Heart right ventricle (tissue), 16 donors: Measurements from ENCODE around the gene DEFB129. TPM values are rescaled to one million over a fixed set of nuclear protein-coding genes. Genes with fewer than 3 reads are reported as not detected.

Experiments used
- ATAC-seq, 8 donors: fragments of 200-7000 bp; cut with Tn5 transposase; one replicate each; pipeline ENCODE4 v1.9.1; 2020; ENCODE audit warnings: mild to moderate bottlenecking in 8 of 8, moderate library complexity in 8 of 8, moderate number of reproducible peaks in 1 of 8
- DNase-seq, 2 donors: peaks; one replicate each; pipeline ENCODE4 v3.0.0-alpha.2; 2020
- H3K27ac ChIP-seq, 10 donors: fragments of 200-600 bp; sonication (generic) in 2 of 10; one replicate each; pipeline versions ENCODE4 v1.5.0 to v1.8.0; 2020 to 2022; ENCODE audit warnings: mild to moderate bottlenecking in 3 of 10
- H3K27me3 ChIP-seq, 7 donors: fragments of 200-600 bp; one replicate each; pipeline ENCODE4 v1.8.0; 2021 to 2022; ENCODE audit warnings: mild to moderate bottlenecking in 2 of 7
- H3K36me3 ChIP-seq, 9 donors: fragments of 200-600 bp; sonication (generic) in 1 of 9; one replicate each; pipeline versions ENCODE4 v1.5.0 to v1.8.0; 2020 to 2022; ENCODE audit warnings: mild to moderate bottlenecking in 2 of 9
- H3K4me1 ChIP-seq, 9 donors: fragments of 200-600 bp; sonication (generic) in 1 of 9; one replicate each; pipeline versions ENCODE4 v1.5.0 to v1.8.0; 2020 to 2022; ENCODE audit warnings: mild to moderate bottlenecking in 4 of 9
- H3K4me3 ChIP-seq, 10 donors: fragments of 200-600 bp; sonication (generic) in 2 of 10; one replicate each; pipeline versions ENCODE4 v1.5.0 to v1.8.0; 2020 to 2022; ENCODE audit warnings: mild to moderate bottlenecking in 7 of 10, moderate library complexity in 2 of 10
- H3K9me3 ChIP-seq, 11 donors: fragments of 200-600 bp in 10 of 11; sonication (generic) in 2 of 11; one replicate each; pipeline versions ENCODE4 v1.5.0 to v1.8.0; 2013 to 2022; ENCODE audit warnings: mild to moderate bottlenecking in 2 of 11, control low read depth in 1 of 11, moderate library complexity in 1 of 11
- CTCF ChIP-seq, 9 donors: fragments of 200-600 bp; sonication (generic) in 2 of 9; IDR thresholded peaks; one replicate each; pipeline versions ENCODE4 v1.5.0 to v1.8.0; 2021 to 2022; ENCODE audit warnings: antibody characterized with exemption in 9 of 9, mild to moderate bottlenecking in 5 of 9, moderate library complexity in 1 of 9
- WGBS, 2 donors: extraction: QIAGEN DNeasy Blood & Tissue Kit; methylation state at CpG; one replicate each; pipeline ENCODE4 v1.1.7; 2013; ENCODE audit warnings: inconsistent platforms in 1 of 2; 5-methylcytosine and 5-hydroxymethylcytosine counted together
- intact Hi-C, 10 donors: fragments of 100-400 bp; cut with DNase I; formaldehyde crosslinking; loops; one replicate each; pipeline versions ENCODE4 v1.11.1 to v1.14.2; 2022
- polyA plus RNA-seq, 2 donors: library from polyadenylated mRNA; stranded (reverse); fragments of 200-250 nt; gene quantifications; one replicate each; pipeline ENCODE4 v1.2.3, GENCODE V29; 2013
- total RNA-seq, 10 donors: library from RNA; stranded (reverse); fragmentation: NEBNext Ultra II Directional in 3 of 10; extraction: Animal tissue kit (Norgen Biotek cat#: 25700) in 3 of 10; gene quantifications; one replicate each; pipeline versions ENCODE4 v1.2.1 to v1.2.4, GENCODE V29; 2021 to 2023
- donor health status: Arrhythmogenic right ventricular cardiomyopathy.
- donor health status: ischemic (EF 13 %, LVEDD 7.1; RV severe dilation, severe dysfunction).
- donor health status: healthy with polysubstance abuse.
- donor health status: DM: no; HTN: yes; CAD: no.
- donor health status: DM: no; HTN: no; CAD: no.
- donor health status: ischemic (EF 25% LVEDD 6.9; RV normal size, moderate dysfunction).
- donor health status: ischemic (EF 25% LVEDD 5.7; RV mildly dilated, moderate dysfunction).
- donor health status: healthy.
- donor health status: DM: yes; HTN: yes; CAD: no.
- donor health status: Ischemic cardiomyopathy.
- donor health status: ischemic (EF 35%, LVEDD 5.7; RV mildly dilated, moderate dysfunction).
- donor health status: nonischemic (EF 11% LVEDD 7.7; RV severe dilation, severe dysfunction).
- donor health status: DM: yes; HTN: yes; CAD: no.
- donor health status: PGD.
- donor health status: ischemic (EF 29% LVEDD 5.4; RV normal size, mild dysfunction).
- donor health status: nonischemic (EF 23%, LVEDD 6.1; RV moderate dilation, normal function).

DEFB129 gene
- total and polyA plus RNA-seq, 12 donors, result not detected

GRCh38 chr20:278181-278580, 51.1 kb downstream of the DEFB129 start:
- no peak for TF ChIP-seq CTCF (IDR thresholded peaks at IDR 0.05)
- ATAC-seq (peak in 3 of 8 donors; percentile 6 to 11 (median 11)), DNase-seq (no peak)
- 83 to 85% methylated on average over 5 of the region's 5 CpGs for WGBS, 2 donors
- Histone ChIP-seq H3K4me3 (no peak overlapping the region), H3K27me3 (no peaks in the 10 kb centered on the region), H3K9me3 (no peaks in the 10 kb centered on the region), H3K27ac (no peak overlapping the region), H3K4me1 (no peaks in the 10 kb centered on the region), H3K36me3 (peaks cover 0 to 63% (median 4%) of the 10 kb centered on the region in 9 donors)
- intact Hi-C loops, result loop anchor here in 4 of 10 donors (5.0 to 10.0 kb wide), 3 partner anchors 47 to 57 kb away; partner anchors contain the start of gene SOX12 (in 3 of the 4)

GRCh38 chr20:278607-279571, 51.8 kb downstream of the DEFB129 start:
- TF ChIP-seq CTCF (IDR thresholded peaks at IDR 0.05), result peak in 4 of 9 donors; percentile 14 to 34 (median 26)
- Histone ChIP-seq H3K27ac (peak overlapping the region in 3 of 10 donors; percentile 31 to 40 (median 39)), H3K9me3 (no peaks in the 10 kb centered on the region), H3K4me1 (no peaks in the 10 kb centered on the region), H3K27me3 (no peaks in the 10 kb centered on the region), H3K36me3 (peaks cover 0 to 69% (median 4%) of the 10 kb centered on the region in 9 donors), H3K4me3 (peak overlapping the region in 8 of 10 donors; percentile 16 to 45 (median 34))
- ATAC-seq, result peak; percentile 21 to 64 (median 50)
- intact Hi-C loops, result loop anchor here in 4 of 10 donors (5.0 to 10.0 kb wide), 3 partner anchors 46 to 56 kb away; partner anchors contain the start of gene SOX12 (in 3 of the 4)
- peak; percentile 33 to 47 for DNase-seq
- 50 to 60% methylated on average over 63 to 83 of the region's 88 CpGs for WGBS, 2 donors

Other genes starting within 250 kb of the DEFB129 start
- not detected for gene DEFB125, start 139.6 kb upstream of the DEFB129 start, total RNA-seq
- gene DEFB125, start 139.6 kb upstream of the DEFB129 start, polyA plus RNA-seq, result not detected
- not detected for gene DEFB126, start 84.7 kb upstream of the DEFB129 start, total RNA-seq
- not detected for gene DEFB126, start 84.7 kb upstream of the DEFB129 start, polyA plus RNA-seq
- not detected for gene DEFB127, start 69.8 kb upstream of the DEFB129 start, total RNA-seq
- gene DEFB127, start 69.8 kb upstream of the DEFB129 start, polyA plus RNA-seq, result not detected
- gene DEFB128, start 37.5 kb upstream of the DEFB129 start, total RNA-seq, result not detected
- gene DEFB128, start 37.5 kb upstream of the DEFB129 start, polyA plus RNA-seq, result not detected
- gene DEFB132, start 30.5 kb downstream of the DEFB129 start, total RNA-seq, result under 1 TPM in 2 of 10 donors, not detected in 8; 0.12 to 0.30 TPM
- not detected for gene DEFB132, start 30.5 kb downstream of the DEFB129 start, polyA plus RNA-seq
- gene C20orf96, start 63.5 kb downstream of the DEFB129 start, total RNA-seq, result 1 to 10 TPM; 3.1 to 5.5 (median 4.5) TPM
- 1 to 10 TPM; 3.5 to 4.1 TPM for gene C20orf96, start 63.5 kb downstream of the DEFB129 start, polyA plus RNA-seq
- gene ZCCHC3, start 70.3 kb downstream of the DEFB129 start, total RNA-seq, result 10 to 100 TPM in 7 of 10 donors, 1 to 10 TPM in 3; 8.2 to 12.8 (median 10.7) TPM
- gene ZCCHC3, start 70.3 kb downstream of the DEFB129 start, polyA plus RNA-seq, result 10 to 100 TPM in 1 of 2 donors, 1 to 10 TPM in 1; 7.7 to 10.8 TPM
- gene SOX12, start 98.3 kb downstream of the DEFB129 start, total RNA-seq, result 10 to 100 TPM in 6 of 10 donors, 1 to 10 TPM in 4; 7.2 to 16.5 (median 10.9) TPM
- gene SOX12, start 98.3 kb downstream of the DEFB129 start, polyA plus RNA-seq, result 1 to 10 TPM; 4.5 to 5.2 TPM
- gene NRSN2, start 119.9 kb downstream of the DEFB129 start, total RNA-seq, result 10 to 100 TPM; 12.1 to 32.3 (median 19.1) TPM
- gene NRSN2, start 119.9 kb downstream of the DEFB129 start, polyA plus RNA-seq, result 10 to 100 TPM; 31.1 to 53.9 TPM
- 1 to 10 TPM in 7 of 10 donors, under 1 TPM in 3; 0.33 to 4.3 (median 1.1) TPM for gene TRIB3, start 153.5 kb downstream of the DEFB129 start, total RNA-seq
- gene TRIB3, start 153.5 kb downstream of the DEFB129 start, polyA plus RNA-seq, result 10 to 100 TPM in 1 of 2 donors, 1 to 10 TPM in 1; 1.4 to 10.6 TPM
- gene RBCK1, start 181.0 kb downstream of the DEFB129 start, total RNA-seq, result 10 to 100 TPM; 32.0 to 74.2 (median 41.4) TPM
- 10 to 100 TPM; 57.9 to 86.8 TPM for gene RBCK1, start 181.0 kb downstream of the DEFB129 start, polyA plus RNA-seq
- gene TBC1D20, start 235.3 kb downstream of the DEFB129 start, total RNA-seq, result 10 to 100 TPM; 20.3 to 28.2 (median 23.5) TPM
- gene TBC1D20, start 235.3 kb downstream of the DEFB129 start, polyA plus RNA-seq, result 10 to 100 TPM; 12.9 to 16.7 TPM